Measurements from ENCODE around the gene TRAF5.

DNA sequence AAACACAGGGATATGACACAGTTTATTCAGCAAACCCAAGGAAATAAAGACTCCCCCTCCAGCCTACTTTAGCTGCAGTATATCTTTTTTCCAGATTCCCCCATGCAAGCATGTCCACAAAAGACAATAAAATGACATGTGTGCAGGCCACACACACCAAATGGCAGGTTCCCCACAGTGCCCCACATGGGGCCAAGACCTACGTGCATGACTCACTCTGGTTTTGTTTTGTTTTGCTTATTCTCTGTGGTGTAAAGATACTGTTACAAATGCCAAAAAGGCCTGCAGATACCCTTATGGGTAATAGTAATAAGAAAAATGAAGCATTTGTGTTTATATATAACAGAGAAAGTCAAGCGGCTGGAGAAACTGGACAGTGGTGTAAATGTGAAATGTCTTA, 93.8 kb downstream of the TRAF5 start:
- TF ChIP-seq, protein P1, sequence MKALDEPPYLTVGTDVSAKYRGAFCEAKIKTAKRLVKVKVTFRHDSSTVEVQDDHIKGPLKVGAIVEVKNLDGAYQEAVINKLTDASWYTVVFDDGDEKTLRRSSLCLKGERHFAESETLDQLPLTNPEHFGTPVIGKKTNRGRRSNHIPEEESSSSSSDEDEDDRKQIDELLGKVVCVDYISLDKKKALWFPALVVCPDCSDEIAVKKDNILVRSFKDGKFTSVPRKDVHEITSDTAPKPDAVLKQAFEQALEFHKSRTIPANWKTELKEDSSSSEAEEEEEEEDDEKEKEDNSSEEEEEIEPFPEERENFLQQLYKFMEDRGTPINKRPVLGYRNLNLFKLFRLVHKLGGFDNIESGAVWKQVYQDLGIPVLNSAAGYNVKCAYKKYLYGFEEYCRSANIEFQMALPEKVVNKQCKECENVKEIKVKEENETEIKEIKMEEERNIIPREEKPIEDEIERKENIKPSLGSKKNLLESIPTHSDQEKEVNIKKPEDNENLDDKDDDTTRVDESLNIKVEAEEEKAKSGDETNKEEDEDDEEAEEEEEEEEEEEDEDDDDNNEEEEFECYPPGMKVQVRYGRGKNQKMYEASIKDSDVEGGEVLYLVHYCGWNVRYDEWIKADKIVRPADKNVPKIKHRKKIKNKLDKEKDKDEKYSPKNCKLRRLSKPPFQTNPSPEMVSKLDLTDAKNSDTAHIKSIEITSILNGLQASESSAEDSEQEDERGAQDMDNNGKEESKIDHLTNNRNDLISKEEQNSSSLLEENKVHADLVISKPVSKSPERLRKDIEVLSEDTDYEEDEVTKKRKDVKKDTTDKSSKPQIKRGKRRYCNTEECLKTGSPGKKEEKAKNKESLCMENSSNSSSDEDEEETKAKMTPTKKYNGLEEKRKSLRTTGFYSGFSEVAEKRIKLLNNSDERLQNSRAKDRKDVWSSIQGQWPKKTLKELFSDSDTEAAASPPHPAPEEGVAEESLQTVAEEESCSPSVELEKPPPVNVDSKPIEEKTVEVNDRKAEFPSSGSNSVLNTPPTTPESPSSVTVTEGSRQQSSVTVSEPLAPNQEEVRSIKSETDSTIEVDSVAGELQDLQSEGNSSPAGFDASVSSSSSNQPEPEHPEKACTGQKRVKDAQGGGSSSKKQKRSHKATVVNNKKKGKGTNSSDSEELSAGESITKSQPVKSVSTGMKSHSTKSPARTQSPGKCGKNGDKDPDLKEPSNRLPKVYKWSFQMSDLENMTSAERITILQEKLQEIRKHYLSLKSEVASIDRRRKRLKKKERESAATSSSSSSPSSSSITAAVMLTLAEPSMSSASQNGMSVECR (CRISPR knock-in tag; IDR thresholded peaks at IDR 0.05; ENCODE audit: borderline replicate concordance), result no peak
- TF ChIP-seq, protein P2, sequence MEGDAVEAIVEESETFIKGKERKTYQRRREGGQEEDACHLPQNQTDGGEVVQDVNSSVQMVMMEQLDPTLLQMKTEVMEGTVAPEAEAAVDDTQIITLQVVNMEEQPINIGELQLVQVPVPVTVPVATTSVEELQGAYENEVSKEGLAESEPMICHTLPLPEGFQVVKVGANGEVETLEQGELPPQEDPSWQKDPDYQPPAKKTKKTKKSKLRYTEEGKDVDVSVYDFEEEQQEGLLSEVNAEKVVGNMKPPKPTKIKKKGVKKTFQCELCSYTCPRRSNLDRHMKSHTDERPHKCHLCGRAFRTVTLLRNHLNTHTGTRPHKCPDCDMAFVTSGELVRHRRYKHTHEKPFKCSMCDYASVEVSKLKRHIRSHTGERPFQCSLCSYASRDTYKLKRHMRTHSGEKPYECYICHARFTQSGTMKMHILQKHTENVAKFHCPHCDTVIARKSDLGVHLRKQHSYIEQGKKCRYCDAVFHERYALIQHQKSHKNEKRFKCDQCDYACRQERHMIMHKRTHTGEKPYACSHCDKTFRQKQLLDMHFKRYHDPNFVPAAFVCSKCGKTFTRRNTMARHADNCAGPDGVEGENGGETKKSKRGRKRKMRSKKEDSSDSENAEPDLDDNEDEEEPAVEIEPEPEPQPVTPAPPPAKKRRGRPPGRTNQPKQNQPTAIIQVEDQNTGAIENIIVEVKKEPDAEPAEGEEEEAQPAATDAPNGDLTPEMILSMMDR (IDR thresholded peaks at IDR 0.05), result no peak
- TF ChIP-seq KAT7 (CRISPR knock-in tag; IDR thresholded peaks at IDR 0.05; ENCODE audit: borderline replicate concordance), result no peak
